GM18858 (cell line): ENCODE measurements around the gene PLA2G4F.
"Not testable (repeated sequence)": the region's sequence is repeated elsewhere in the genome, so short reads cannot be mapped to it uniquely, and the experiment has no call there.

ENCODE experiments used
- ATAC-seq: cut with Tn5 transposase; IDR thresholded peaks from one replicate; pipeline ENCODE4 v1.9.1; 2021; ENCODE audit not compliant: unreplicated experiment

Gene PLA2G4F

GRCh38 chr15:42104095-42104891 lies 52.1 kb downstream of the PLA2G4F start:
- ATAC-seq: no peak

DNA sequence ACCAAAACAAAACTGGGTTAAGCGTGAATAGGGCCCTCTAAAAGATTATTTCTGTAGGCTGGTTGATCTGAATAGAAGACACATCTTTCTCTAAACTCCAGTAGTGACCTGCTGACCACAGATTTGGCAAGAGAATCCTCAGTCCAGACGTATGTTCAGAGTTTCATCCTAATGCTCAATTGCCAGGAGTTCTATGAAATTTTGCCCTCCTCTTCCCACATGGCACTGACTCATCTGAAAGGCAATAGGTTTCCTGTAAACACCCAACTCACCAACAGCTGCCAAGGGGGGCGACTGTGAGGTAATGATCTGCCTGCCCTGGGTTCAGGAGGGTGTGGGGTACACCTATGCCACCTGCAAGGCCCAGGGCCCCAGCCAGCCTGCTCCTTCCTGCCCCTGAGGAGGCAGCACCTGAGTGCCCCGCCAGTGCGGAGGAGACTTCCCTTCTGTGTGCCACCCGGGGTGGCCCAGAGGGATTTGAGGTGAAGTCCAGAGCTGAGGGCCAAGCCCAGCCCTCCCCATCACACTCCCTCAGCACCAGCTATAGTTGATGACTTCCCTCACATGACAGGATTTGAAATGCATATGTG lies 53.7 kb downstream of the PLA2G4F start:
- no peak for ATAC-seq

GRCh38 chr15:42101861-42102260 lies 54.6 kb downstream of the PLA2G4F start:
- no peak for ATAC-seq

DNA sequence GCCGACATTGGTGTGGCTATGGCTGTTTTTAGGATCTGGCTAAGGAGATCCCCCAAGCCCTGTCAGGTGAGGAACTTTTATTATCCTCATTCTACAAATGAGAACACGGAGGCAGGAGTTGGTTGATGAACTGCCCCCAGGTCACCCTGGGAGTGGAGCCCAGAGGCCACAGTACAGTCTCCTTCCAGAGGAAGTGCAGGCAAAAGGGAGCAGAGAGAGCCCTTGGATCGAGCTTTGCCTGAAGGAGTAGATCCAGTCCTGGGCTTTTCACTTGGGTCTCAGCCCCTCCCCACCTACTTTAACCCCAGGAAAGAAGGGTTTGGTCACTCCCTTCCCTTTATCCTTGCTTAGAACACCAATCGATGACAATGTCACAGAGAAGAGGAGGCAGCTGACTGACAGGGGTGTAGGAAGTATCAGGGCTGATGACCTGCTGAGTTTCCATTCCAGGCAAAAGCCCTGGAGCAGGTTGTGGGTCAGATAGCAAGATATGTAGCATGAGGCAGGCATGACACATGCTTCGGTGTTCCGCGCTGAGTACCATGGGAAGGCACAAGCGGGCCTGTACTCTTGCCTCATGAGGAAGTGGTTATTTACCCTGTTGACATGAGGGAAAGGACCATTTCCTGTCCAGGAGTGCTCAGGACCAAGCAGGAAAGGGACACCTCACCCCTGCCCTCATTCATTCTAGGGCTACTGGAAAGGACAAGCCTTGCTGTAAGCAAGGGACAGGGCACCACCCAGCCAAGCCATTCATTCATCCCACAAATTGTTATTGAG lies 56.2 kb downstream of the PLA2G4F start:
- ATAC-seq: no peak

GRCh38 chr15:42097018-42097417 lies 59.4 kb downstream of the PLA2G4F start:
- ATAC-seq: no peak

- ATAC-seq: no peak
Observed at GRCh38 chr15:42094512-42094963, 61.9 kb downstream of the PLA2G4F start, which contains the start of gene PLA2G4D. TSS of gene PLA2G4D (minus strand) at chr15:42094562. CDS start at chr15:42094459, 103 bp downstream.

DNA sequence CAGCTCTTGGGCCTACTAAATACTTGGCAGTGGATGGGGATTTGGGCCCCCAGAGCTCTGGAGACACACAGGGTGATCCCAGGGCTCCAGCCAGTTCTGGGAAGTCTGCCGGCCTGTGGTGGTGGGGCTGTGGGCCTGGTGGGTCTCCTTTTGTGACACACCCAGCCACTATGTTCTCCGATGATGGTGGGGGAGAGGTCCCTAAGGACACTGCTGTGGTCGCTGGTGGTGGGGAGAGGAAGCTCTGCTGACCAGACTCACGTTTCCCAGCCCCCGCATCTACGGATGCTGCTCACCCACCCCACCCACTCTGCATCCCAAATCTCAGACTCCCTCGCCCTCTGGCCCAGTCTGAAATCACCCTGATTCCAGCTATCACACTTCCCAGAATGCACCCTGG lies 62.5 kb downstream of the PLA2G4F start:
- ATAC-seq: no peak

DNA sequence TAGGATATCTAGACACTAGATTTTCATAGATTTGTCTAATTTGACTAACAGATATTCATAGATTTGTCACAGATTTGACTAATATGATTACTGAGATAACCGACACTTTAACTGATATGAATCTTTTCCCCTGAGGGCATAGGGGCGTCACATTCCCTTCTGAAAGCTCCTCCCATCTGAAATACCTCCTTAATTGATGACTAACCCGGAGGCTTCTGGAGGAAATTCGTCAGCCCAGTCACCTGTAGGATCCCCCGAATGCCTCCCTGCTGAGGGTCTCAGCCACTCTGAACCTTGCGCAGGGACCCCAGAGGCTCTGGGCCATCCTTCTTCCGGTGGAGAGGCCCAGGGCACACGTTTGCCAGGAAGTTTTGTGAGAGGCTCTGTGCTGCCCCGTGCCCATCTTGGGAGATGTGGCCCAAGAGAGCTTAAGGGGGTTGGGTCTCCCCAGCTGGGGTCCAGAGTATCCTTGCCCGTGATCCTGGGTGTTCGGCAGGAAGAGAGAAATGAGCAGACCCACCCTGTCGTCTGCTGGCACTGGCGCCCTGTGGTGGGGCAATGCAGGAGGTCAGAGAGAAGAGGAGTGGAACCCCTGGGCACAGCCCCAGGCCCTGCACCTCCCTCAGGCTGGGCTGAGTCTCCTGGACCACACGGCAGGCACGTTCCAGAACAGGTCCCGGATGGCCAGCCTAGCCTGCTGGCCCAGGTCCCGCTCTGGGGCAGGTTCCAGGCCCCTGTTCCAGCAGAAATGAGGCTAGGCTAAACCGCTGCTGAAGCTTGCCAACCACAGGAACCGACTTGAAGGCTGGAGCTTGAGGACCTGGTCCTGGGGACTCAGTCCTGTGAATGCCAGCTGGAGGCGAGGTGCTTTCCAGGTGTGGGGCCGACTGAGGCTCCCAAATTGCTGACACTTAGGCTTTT lies 63.8 kb downstream of the PLA2G4F start:
- no peak for ATAC-seq

GRCh38 chr15:42091753-42092397 lies 64.6 kb downstream of the PLA2G4F start:
- not testable (repeated sequence) for ATAC-seq

- ATAC-seq: no peak
Observed at GRCh38 chr15:42090781-42091180, 65.7 kb downstream of the PLA2G4F start.

DNA sequence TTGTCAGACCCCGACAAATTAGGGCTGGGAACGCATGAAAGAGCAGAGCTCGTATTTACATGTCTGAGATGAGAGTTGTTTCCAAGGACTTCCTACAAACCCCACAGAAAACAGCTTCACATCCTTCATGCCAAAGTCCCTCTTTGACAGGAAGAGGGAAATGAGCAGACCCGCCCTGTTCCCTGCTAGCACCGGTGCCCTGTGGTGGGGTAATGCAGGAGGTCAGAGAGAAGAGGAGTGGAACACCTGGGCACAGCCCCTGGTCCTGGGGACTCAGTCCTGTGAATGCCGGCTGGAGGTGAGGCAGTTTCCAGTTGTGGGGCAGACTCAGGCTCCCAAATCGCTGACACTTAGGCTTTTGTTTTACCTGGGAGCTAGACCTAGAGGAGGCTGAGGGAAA lies 66.1 kb downstream of the PLA2G4F start:
- ATAC-seq: no peak

DNA sequence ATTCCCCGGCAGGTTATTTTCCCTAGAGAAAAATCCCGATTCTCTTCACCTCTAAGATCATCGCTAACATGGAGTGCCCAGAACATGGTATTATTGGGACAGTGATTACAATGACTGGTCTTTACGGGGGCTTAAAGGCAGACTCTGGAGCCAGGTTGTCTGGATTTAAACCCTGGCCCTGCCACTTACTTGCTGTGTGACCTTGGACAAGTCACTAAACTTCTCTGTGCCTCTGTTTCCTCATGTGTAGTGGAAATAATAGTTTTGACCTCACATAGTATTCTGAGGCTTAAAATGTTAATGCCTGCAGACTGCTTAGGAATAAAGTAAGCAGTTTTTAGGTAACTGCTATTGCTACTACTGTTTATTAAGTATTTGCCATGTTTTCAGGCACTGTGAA lies 66.5 kb downstream of the PLA2G4F start:
- no peak for ATAC-seq
